NB4 (cell line): Measurements from ENCODE around the gene TNFRSF11A.

ENCODE experiments used
- POLR2A ChIP-seq: IDR thresholded peaks from 2 replicates; pipeline ENCODE4 v1.6.1; 2011; ENCODE audit warnings: mild to moderate bottlenecking; ENCODE audit not compliant: insufficient read length; ENCODE audit errors: extremely low read depth
- TF ChIP-seq, protein P1 (sequence below): IDR thresholded peaks from 2 replicates; pipeline ENCODE4 v1.6.1; 2011; ENCODE audit warnings: low read depth, low read length

DNA sequence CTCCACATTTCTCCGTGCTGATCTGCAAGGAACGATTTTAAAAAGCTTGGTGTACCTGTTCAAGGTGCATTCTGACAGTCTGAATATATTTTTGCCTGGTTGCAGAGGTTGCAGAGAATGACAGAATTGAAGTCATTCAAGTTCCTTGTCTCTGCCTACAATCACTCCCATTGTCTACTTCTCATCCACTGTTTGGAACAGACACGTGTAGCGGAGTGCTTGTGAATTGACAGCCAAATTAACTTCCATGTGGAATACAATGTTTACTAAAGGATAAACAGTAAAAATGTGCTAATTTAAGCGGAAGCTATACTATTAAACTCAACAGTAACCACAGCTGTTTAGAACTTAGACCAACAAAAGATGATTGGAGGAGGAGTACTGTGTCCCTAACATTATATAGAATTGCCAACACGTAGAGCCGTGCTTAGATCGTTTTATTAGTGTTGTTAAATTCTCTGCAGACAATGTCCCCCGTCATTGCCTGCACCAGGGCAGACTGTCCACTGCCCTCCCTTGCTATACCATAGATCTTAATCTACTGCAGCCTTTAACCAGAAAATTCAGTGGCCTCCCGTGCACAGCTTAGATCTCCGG, 110.4 kb downstream of the TNFRSF11A start:
- TF ChIP-seq POLR2A, result no peak
- TF ChIP-seq, protein P1, sequence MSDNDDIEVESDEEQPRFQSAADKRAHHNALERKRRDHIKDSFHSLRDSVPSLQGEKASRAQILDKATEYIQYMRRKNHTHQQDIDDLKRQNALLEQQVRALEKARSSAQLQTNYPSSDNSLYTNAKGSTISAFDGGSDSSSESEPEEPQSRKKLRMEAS, result no peak
